NAMALWA (cell line): Measurements from ENCODE around the gene TWSG1.

Experiments
- DNase-seq: peaks from one replicate; pipeline ENCODE4 v3.0.0-alpha.2; 2015; ENCODE audit warnings: low spot score

The TWSG1 gene

GRCh38 chr18:9334329-9334972 lies at the start of gene TWSG1:
TSS of gene TWSG1 (plus strand) at chr18:9334773. CDS start at chr18:9337230, 2,457 bp downstream.
- peak; percentile 92 for DNase-seq

- no peak for DNase-seq
These were observed 49.0 kb upstream of the TWSG1 start for GRCh38 chr18:9285604-9286003.

- no peak for DNase-seq
These were observed 47.5 kb upstream of the TWSG1 start for GRCh38 chr18:9287036-9287435.

GRCh38 chr18:9289698-9290097 lies 44.9 kb upstream of the TWSG1 start:
- no peak for DNase-seq

- no peak for DNase-seq
These were observed 44.4 kb upstream of the TWSG1 start for GRCh38 chr18:9290156-9290555.

- DNase-seq, result no peak
These were observed 42.5 kb upstream of the TWSG1 start for GRCh38 chr18:9292047-9292446.

GRCh38 chr18:9293948-9294347 lies 40.6 kb upstream of the TWSG1 start:
- DNase-seq, result no peak

- no peak for DNase-seq
These were observed 38.2 kb upstream of the TWSG1 start for GRCh38 chr18:9296233-9297006.

- DNase-seq, result no peak
These were observed 37.6 kb upstream of the TWSG1 start for GRCh38 chr18:9297007-9297393.

- no peak for DNase-seq
These were observed 30.0 kb upstream of the TWSG1 start for GRCh38 chr18:9304388-9305070.

GRCh38 chr18:9319333-9319732 lies 15.2 kb upstream of the TWSG1 start:
- no peak for DNase-seq

GRCh38 chr18:9321017-9321452 lies 13.5 kb upstream of the TWSG1 start:
- DNase-seq, result no peak

- no peak for DNase-seq
These were observed 12.8 kb upstream of the TWSG1 start for GRCh38 chr18:9321736-9322135.

- DNase-seq, result no peak
These were observed 11.8 kb upstream of the TWSG1 start for GRCh38 chr18:9322744-9323143.

- no peak for DNase-seq
These were observed 10.7 kb upstream of the TWSG1 start for GRCh38 chr18:9323750-9324445.

- no peak for DNase-seq
These were observed 8.9 kb upstream of the TWSG1 start for GRCh38 chr18:9325716-9326115.

GRCh38 chr18:9328776-9329175 lies 5.8 kb upstream of the TWSG1 start:
- no peak for DNase-seq

- DNase-seq, result no peak
These were observed 5.1 kb upstream of the TWSG1 start for GRCh38 chr18:9329471-9329870.

GRCh38 chr18:9330419-9330818 lies 4.2 kb upstream of the TWSG1 start:
- DNase-seq, result no peak

GRCh38 chr18:9333441-9334328 lies 888 bp upstream of the TWSG1 start:
- DNase-seq, result no peak

GRCh38 chr18:9334973-9335696 lies 562 bp downstream of the TWSG1 start:
- peak; percentile 62 for DNase-seq
